NCI-H1930 (cell line): Measurements from ENCODE around the gene TNS3.
"Not testable (repeated sequence)": the region's sequence is repeated elsewhere in the genome, so short reads cannot be mapped to it uniquely, and the experiment has no call there.

ENCODE experiments used
- DNase-seq, 2 experiments: peaks; one replicate each; lab custom pipeline; 2025; lab: John Stamatoyannopoulos, UW

TNS3 gene

DNA sequence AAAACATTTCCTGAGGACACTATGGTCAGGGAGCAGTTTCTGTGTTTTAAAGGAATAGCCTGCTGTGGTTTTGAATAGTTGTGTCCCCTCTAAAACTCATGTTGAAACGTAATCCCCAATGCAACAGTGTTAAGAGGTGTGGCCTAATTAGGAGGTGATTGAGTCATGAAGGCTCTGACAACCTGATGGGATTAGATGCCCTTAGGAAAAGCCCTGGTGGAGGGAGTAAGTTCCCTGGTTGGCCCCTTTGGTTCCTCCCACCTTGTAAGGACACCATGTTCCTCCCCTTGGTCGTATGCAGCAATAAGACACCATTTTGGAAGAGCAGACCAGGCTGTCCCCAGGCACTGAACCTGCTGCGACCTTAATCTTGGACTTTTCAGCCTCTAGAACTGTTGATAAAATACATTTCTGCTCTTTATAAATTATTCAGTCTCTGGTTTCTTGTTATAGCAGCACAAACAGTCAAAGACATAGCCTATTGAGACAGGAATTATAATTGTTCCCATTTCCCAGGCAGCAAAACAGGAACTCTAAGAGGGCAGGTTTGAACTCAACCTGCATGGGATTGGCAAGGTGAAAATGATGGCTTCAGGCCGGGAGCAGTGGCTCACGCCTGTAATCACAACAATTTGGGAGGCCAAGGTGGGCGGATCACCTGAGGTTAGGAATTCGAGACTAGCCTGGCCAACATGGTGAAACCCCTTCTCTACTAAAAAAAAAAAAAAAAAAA is 20.5 kb upstream of the TNS3 start:
- DNase-seq: no peak

DNA sequence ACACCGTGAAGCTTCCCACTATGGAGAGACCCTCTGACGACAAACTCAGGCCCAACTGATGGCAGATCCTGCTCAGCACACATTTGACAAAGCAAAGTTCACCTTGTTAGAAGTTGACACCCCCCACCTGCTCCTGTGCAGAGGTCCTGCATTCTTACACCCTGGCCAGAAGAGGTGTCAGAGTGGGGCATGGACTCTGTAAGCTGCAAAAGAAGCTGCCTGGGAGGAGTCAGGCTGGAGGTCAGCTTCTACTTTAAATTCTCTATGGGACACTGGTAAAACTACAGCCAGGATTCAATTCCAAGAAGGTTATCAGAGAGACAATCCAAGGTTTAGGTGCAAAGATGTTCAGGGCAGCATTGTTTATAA is 20.0 kb upstream of the TNS3 start:
- no peak for DNase-seq

DNA sequence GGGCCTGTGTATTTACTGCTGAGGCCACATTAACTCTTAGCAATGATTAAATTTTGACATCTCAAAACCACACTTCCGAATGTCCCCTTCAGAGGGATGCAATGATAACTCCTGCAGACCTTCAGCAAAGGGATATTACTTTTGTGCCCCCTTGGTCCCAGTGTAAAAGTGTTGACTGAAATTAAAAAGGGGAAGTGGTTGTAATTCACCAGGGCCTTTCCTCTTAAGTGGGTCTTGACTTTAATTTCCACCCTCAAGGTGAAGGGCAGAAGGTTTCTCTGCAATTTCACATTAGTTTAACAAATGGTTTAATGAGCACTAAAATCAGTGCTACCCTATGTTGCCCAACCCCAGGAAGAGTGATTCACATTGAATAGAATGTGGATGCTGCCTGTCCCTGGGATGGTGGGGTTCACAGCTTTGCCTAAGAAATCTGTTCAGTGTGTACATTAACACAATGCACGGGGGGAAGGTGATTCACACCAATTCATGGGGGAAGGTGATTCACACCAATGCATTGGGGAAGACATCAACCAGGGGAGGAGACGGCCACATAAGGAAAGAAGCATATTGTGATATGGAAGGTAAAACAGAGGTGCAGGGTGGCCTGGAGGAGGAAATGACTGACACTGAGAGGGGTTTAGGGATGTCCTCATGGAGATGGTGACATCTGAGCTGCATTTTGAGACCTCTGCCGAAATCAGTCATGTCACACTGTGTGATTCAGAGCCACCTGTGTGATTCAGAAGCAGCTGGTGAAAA is 19.4 kb upstream of the TNS3 start:
- DNase-seq: no peak

DNA sequence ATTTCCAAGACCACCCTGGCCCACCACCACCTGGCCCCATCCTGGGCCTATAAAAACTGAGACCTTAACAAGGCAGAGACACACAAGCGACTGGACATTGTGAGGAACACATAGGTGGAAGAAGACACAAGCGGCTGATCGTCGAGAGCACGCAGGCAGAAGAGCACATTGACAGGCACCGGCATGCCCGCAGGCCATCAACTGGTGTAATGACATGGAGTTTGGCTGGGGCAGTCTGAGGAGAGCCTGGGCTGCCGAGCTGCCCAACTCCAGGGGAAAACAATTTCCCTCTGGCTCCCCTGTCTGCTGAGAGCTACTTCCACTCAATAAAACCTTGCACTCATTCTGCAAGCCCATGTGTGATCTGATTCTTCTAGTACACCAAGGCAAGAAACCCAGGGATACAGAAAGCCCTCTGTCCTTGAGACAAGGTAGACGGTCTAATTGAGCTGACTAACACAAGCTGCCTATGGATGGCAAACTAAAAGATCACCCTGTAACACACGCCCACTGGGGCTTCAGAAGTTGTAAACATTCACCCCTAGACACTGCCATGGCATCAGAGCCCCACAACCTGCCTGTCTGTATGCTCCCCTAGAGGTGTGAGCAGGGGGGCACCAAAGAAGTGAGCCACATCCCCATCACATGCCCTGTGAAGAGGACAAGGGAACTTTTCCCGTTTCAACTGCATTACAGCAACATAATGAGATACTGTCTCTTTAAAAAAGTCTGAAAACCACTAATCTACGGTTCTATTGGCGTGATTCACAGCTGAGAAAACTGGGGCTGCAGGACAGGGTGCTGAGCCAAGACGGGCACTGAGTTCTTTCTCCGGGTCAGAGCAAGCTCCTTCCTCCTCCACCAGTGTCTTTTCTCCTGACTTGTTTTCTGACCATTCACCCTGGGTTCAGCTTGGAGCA is 18.5 kb upstream of the TNS3 start:
- no peak for DNase-seq

DNA sequence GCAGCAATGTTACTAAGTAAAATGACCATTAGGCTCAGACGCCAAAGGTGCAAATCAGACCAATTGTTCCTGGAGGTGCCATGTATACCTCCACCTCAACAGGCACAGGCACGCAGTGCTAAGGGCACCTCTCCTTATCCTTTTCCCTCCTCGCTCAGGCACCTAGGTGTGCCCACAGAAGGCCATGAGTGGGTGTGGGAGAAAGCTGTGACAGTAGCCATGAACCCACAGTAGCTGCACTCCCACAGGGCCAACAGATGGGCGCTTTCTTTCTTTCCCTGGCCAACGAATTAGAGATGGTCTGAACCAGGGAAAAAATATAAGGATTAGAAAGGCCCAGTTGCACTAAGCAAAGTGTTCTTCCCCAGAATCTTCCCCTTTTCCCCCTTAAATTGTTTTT is 15.5 kb upstream of the TNS3 start:
- DNase-seq: no peak

DNA sequence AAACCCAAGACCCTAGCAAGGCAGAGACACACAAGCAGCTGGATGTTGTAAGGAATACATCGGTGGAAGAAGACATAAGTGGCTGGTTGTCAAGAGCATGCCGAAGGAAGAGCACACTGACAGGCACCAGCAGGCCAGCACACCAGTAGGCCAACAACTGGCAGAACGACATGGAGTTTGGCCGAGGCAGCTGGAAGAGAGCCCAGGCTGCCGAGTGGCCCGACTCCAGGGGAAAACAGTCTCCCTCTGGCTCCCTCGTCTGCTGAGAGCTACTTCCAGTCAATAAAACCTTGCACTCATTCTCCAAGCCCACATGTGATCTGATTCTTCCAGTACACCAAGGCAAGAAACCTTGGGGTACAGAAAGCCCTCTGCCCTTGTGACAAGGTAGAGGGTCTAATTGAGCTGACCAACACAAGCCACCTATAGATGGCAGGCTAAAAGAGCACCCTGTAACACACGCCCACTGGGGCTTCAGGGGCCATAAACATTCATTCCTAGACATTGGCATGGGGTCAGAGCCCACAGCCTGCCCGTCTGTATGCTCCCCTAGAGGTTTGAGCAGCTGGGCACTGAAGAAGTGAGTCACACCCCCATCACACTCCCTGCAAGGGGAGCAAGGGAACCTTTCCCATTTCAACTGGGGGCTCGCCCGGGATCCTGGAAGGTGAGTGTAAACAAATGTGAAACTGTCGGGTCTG is 14.7 kb upstream of the TNS3 start:
- DNase-seq: no peak

DNA sequence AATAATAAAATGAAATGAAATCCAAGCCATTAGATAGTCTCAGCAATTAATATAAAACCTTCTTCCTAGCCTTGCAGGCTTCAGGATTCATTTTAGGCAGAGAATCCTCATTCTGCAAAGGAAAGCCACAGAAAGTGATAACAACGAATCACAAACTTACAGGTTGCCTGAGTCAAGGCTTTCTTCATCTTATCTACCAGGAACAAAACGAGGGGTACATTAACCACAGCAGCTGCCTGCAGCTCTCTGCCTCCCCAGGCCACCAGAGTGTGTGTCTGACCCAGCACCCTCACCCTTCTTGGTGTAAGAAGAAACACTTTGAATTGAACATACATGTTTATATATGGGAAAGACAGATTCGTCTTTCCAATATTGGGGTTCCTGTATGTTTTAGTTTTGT is 12.5 kb upstream of the TNS3 start:
- DNase-seq: no peak

DNA sequence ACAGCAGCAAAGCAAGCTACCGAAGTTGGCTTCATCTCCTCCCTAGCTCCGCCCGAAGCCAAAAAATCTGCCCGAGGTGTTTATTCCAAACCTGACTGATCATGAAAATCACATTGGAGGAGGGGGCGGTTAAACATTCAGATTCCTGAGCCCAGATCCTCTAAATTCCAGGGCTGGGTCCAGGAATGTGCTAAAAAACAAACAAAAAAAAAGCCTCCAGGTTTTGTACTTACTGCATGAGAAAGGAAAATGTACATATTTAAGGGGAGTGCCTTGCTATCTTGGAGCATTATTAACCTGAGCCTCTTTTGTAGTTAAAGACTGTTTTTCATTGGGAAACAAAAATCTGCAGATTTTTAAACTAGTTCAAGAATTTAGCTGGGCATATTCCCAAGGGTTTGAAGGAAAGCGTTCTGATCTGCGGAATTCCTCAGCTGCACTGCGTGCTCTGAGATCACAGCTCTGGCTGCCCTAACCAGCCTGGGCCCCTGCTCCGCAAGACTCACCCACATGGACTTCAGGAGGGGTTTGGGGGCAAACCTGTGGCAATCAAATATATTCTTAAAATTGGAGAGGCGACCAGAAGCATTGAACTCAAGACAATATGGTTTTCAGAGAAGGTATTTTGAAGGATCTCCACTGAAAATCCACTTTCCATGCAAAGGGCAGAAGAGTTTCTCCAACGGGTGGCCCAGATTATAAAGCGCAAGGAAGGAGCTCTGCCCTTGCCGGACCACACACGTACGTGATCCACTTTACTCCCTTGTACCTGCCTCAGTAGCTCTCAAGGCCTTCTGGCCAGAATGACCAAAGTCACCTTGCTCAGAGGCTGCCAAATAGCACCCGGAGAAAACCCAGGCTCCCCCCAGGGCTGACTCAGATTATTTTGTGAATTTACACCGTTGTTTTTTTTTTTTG is 10.0 kb upstream of the TNS3 start:
- DNase-seq: no peak

DNA sequence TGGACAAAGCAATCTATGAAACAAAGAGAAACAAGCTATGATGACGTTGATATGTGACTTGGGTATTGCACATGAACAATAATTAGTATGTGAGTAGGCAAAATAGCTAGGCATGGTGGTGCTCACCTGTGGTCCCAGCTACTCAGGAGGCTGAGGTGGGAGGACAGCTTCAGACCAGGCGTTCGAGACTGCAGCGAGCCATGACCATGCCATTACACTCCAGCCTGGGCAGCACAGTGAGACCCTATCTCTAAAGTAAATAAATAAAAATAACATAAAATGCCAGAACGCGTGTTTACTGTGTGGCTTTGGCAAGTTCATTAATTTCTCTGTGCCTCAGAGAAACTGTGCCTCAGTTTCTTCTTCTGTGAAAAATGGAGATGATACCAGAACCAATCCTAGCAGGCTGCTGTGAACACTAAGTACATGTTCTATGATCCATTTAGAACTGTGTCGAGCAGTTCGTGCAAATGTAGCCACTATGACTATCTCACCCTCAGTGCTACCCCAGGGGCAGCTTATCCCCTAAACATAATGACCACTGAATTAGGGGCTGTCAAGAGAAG is 9.3 kb upstream of the TNS3 start:
- no peak for DNase-seq

DNA sequence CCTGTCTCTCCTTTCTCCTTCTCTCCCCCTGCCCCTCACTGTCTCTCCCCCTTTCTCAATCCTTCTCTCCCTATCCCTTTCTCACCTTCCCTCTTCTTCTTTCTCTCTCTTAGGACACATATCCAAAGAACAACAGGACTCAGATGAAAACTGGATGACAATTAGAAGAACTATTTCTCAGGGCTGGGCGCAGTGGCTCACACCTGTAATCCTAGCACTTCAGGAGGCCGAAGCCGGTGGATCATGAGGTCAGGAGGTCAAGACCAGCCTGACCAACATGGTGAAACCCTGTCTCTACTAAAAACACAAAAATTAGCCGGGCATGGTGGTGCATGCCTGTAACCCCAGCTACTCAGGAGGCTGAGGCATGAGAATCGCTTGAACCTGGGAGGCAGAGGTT is 8.3 kb upstream of the TNS3 start:
- not testable (repeated sequence) for DNase-seq

DNA sequence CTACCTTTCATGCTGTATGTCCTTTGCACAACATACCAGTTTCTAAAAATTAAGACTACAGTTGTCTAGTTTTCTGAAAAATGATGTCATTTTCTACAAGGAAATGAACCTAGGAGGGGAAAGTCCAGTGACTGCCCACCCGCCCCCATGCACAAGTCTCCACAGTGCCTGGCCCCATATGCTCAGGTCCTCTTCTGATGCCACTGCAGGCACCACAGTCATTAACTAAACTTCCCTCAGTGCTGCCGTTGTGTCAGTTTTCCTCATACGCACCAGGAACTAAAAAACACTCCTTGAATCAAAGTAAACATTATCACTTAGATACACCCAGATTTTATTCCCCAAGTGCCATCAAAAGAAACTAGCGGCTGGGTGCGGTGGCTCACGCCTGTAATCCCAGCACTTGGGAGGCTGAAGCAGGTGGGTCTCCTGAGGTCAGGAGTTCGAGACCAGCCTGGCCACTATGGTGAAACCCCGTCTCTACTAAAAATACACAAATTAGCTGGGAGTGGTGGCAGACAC is 6.9 kb upstream of the TNS3 start:
- DNase-seq: no peak

DNA sequence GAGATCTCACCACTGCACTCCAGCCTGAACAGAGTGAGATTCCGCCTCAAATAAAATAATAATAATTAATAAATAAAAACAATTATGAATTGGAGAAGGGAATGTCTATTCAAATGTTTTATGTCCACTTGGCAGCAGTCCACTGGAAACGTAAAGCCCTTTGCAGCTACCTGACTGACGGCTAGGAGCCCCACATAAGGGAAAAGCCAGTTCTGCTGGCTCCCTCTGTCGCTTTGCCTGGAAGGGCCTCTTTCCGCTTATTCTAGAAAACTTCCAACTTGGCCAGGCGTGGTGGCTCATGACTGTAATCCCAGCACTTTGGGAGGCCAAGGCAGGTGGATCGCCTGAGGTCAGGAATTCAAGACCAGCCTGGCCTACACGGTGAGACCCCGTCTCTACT is 6.1 kb upstream of the TNS3 start:
- DNase-seq: no peak

DNA sequence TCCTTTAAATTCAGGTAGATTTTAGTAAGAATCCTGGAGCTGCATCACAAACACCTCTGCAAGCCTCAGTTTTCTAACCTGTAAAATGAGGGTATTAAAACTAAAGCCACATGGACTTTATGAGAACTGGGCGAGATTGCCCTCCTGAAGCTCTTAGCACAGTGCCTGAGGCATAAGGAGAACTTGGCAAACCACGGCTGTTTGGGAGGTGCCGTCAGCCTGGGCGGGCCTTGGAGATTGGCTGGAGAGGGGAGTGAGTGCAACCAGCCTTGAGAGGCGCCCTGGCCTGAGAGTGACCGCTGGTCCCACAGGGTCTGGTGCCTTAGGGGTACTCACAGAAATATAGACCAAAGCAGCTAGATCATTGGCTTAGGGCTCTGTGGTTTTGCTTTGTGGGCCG is 5.4 kb upstream of the TNS3 start:
- DNase-seq: no peak

DNA sequence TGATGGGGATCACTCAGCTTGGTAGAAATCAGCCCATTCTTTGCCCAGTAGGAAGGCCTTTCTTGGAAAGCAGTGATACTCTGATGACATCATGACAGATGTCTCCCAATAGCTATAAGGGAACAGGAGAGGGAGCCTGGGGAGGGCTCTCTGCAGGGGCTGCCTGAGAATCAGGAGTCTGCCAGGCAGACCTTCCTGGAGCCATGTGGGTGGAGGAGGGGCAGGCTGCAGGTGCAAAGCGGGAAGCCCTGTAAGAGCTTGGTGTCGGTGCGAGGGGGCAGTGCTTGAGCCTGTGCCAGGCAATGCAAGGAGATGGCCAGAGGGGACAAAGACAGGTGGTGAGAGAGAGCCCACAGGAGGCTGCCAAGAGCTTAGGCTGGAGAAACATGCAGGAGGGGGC is 5.0 kb upstream of the TNS3 start:
- DNase-seq: no peak

DNA sequence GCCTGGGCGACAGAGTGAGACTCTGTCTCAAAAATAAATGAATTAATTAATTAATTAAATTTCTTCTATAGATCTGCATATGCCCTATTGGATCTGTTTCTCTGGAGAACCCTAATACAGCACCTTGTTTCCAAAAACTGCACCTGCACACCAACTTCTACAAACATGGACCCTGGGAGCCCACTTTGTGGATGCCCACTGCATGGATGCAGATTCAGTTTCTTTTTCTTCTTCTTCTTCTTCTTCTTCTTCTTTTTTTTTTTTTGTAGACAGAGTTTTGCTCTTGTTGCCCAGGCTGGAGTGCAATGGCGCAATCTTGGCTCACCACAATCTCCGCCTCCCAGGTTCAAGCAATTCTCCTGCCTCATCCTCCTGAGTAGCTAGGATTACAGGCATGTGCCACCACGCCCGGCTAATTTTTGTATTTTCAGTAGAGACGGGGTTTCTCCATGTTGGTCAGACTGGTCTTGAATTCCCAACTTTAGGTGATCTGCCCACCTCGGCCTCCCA is 4.3 kb upstream of the TNS3 start:
- DNase-seq: not testable (repeated sequence)

DNA sequence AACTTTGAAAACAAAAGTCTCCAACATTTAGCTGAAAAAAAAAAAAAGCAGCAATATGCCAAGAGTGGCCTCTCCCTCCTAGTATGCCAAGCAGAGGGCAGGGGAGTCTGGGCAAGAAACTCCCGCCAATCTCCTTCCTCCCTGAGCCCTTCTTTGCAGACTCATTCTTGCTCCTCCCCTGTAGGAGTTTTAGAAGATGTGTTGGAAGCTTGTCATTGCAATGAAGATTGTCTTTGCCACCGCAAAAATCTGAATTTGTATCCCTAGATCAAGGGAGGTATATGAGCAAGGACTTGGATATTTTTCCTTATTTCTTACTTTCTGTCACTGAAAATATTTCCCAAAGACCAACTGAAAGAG is 2.6 kb upstream of the TNS3 start:
- no peak for DNase-seq

DNA sequence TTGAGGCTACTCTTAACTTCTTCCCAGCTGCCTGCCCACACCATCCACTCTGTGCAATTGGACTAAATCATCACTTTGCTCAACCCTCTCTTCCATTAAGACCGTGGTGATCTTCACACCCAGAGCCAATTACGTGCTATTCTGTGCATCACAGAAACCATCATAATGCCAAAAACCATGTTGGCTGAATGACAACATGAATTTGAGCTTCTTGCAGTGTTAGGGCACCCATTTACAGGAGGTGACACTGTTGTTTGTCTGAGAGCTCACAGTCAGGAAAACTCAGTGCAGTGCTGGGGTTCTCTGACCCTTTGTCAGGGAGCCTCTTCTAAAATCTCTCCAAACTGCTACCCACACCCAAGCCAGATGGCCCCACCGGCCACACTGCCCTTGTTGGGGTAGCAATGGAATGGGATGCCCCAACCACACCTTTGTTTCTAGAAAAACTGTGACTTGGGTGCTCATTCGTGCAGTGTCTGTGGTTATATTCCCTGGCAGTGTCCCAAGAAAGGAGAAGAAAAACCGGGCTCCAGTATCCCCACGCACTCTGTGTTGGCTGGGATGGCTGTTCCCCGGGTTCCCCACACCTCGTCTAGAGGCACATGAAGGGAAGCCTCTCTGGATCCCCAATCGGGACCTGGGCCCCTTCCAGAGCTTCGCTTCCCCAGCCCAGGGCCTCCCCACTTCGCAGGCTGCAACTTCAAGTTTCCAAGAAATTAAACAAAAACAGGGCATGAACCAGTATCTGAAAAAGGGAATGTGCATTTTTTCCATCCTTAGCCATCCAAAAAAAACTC is 2.0 kb upstream of the TNS3 start:
- DNase-seq: no peak

DNA sequence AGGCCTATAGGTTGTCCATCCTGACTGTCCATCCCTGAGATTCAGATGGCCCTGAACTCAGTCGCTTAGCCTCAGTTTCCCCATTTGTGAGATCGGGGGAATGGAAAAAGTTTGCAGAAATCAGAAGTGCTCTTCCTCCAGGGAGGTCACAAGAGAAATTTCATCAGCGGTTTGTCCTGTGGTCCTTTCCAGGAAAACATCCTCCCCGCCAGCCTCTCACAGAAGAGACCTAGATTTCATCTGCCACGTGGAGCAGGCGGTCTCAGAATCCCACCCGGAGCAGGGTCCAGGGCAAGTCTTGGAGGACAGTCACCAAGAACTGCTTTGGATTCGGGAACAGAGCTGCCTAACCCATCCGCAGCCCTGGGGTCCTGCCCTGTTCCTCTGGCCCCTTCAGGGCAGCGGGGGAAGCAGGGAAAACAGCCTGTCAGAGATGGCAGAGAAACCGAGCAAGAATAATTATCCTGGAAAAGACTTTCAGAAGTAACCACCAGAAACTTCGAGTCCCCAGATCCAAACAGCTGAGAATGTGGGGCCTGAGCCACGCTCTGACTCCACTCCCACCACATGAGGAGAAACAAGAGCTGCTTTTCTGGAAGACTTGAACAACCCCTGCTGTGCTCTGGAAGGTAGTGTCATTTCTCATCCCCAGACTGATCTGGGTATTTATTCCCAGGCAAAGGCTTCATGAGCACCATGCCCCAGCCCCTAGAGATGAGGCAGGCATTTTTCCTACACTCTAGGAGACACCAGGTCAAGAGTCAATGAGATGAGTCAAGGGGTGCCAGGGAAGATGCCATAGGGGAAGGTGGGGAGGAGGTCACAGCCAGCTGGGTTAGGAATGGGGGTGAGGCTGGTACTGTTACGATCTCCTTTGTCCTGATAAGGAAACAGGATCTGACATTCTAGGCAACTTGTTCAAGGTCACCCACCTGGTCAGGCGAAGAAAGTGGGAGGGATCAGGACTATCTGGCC is 1.1 kb upstream of the TNS3 start:
- no peak for DNase-seq
